PFSK-1 (cell line): Measurements from ENCODE around the gene OPCML.

Source experiments
- FOXP2 ChIP-seq: optimal IDR thresholded peaks from 2 replicates; pipeline ENCODE3; 2011; ENCODE audit warnings: borderline replicate concordance, control low read depth, inconsistent platforms; ENCODE audit not compliant: insufficient read depth; ENCODE audit errors: extremely low read length, extremely low read depth
- POLR2AphosphoS5 ChIP-seq: IDR thresholded peaks from 2 replicates; pipeline ENCODE4 v1.6.1; 2012; ENCODE audit warnings: low read depth, mild to moderate bottlenecking, control low read depth, low read length, moderate library complexity
- REST ChIP-seq, 2 experiments: IDR thresholded peaks; 2 replicates each; pipeline versions ENCODE4 v1.6.1 to v1.8.0; 2011 to 2012; ENCODE audit warnings: low read depth in 2 of 2, low read length in 2 of 2, control low read depth in 1 of 2, inconsistent platforms in 1 of 2, mild to moderate bottlenecking in 1 of 2, moderate library complexity in 1 of 2; ENCODE audit not compliant: insufficient read depth in 1 of 2
- SIN3A ChIP-seq: IDR thresholded peaks from 2 replicates; pipeline ENCODE4 v1.6.1; 2012; ENCODE audit warnings: mild to moderate bottlenecking, low read length, moderate library complexity, borderline replicate concordance; ENCODE audit not compliant: insufficient read depth
- TAF1 ChIP-seq: IDR thresholded peaks from 2 replicates; pipeline ENCODE4 v1.6.1; 2012; ENCODE audit warnings: low read length, control low read depth, borderline replicate concordance; ENCODE audit not compliant: insufficient read depth

The OPCML gene

GRCh38 chr11:133506023-133506422 is 26.3 kb downstream of the OPCML start:
- TF ChIP-seq SIN3A (no peak), TAF1 (no peak), POLR2AphosphoS5 (no peak), FOXP2 (no peak), REST (IDR thresholded peaks at IDR 0.05; ENCODE audit: insufficient read depth in 1 of 2, low read depth in 2 of 2, low read length in 2 of 2) (no peak)

GRCh38 chr11:133504906-133505305 is 27.4 kb downstream of the OPCML start:
- TF ChIP-seq POLR2AphosphoS5 (no peak), REST (IDR thresholded peaks at IDR 0.05; ENCODE audit: insufficient read depth in 1 of 2, low read depth in 2 of 2, low read length in 2 of 2) (no peak), SIN3A (no peak), FOXP2 (no peak), TAF1 (no peak)

GRCh38 chr11:133503776-133504175 is 28.5 kb downstream of the OPCML start:
- TF ChIP-seq FOXP2 (no peak), TAF1 (no peak), SIN3A (no peak), POLR2AphosphoS5 (no peak), REST (IDR thresholded peaks at IDR 0.05; ENCODE audit: insufficient read depth in 1 of 2, low read depth in 2 of 2, low read length in 2 of 2) (no peak)

GRCh38 chr11:133503236-133503635 is 29.1 kb downstream of the OPCML start:
- no peak for TF ChIP-seq TAF1
- TF ChIP-seq SIN3A, result no peak
- TF ChIP-seq FOXP2, result no peak
- no peak for TF ChIP-seq REST (IDR thresholded peaks at IDR 0.05; ENCODE audit: insufficient read depth in 1 of 2, low read depth in 2 of 2, low read length in 2 of 2)
- no peak for TF ChIP-seq POLR2AphosphoS5
